NCI-H187 (cell line): ENCODE data around the gene PGM1.

Experiments used
- DNase-seq, 2 experiments: peaks; one replicate each; lab custom pipeline; 2025; lab: John Stamatoyannopoulos, UW

The PGM1 gene

GRCh38 chr1:63701187-63701586 is 108.0 kb downstream of the PGM1 start:
- no peak for DNase-seq

GRCh38 chr1:63703701-63704107 is 110.5 kb downstream of the PGM1 start:
- peak in 1 of 2 experiments; percentile 10 for DNase-seq

GRCh38 chr1:63704443-63704842 is 111.2 kb downstream of the PGM1 start:
- no peak for DNase-seq

DNA sequence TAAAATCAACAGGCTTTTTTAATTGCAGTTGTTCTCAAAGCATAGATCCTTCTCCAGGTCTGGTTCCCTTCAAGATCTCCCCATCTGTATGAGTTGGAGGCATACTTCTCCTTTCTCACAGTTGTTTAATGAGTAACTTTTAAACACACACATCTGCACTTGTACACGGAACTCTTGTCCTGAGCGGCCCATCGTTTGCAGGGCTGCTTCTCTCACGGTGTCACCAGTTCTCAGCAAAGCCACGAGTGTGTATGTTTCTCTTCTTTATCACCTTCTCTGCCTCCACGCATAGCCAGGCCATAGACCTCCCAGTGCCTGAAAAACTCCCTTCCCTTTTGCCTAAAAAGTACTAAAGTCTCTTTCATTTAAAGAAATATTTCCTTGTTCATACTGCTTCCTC is 111.9 kb downstream of the PGM1 start:
- DNase-seq = no peak

DNA sequence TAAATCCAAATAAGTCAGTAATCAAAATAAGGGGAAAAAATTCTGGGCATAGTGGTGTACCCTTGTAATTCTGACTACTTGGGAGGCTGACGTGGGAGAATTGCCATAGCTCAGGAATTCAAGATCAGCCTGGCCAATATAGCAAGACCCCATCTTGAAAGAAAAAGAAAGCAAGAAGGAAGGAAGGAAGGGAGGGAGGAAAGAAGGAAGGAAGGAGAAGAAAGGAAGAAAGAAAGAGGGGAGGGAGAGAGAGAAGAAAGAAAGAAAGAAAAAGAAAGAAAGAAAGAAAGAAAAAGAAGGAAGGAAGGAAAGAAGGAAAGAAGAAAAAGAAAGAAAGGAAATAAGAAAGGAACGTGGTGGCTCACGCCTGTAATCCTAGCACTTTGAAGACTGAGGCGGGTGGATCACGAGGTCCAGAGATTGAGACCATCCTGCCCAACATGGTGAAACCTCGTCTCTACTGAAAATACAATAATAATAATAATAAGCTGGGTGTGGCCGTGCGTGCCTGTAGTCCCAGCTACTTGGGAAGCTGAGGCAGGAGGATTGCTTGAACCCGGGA is 116.1 kb downstream of the PGM1 start:
- no peak for DNase-seq
